ENCODE measurements around the gene SPPL2A. TPM values are rescaled to one million over a fixed set of nuclear protein-coding genes. Genes with fewer than 3 reads are reported as not detected.

SPPL2A gene
- total and polyA plus RNA-seq, 5 donors from 2014 or later = 64.2 to 92.3 (median 69.0) TPM

- H3K9me3 Mint-ChIP-seq = peaks cover 0 to 2% (median 0%) of the 10 kb centered on the region in 7 donors
- Histone ChIP-seq H3K27ac (ENCODE audit: insufficient read depth, low read length, poor library complexity, severe bottlenecking) (no peak overlapping the region), H3K4me1 (ENCODE audit: control insufficient read depth, insufficient read depth, low read length, poor library complexity, severe bottlenecking) (no peaks in the 10 kb centered on the region), H3K36me3 (ENCODE audit: control insufficient read depth, insufficient read depth, low read length) (peaks cover 56% of the 10 kb centered on the region), H3K27me3 (ENCODE audit: control insufficient read depth, insufficient read depth, low read length) (no peaks in the 10 kb centered on the region), H3K4me3 (ENCODE audit: low read depth, low read length) (no peak overlapping the region), H3K9me3 (ENCODE audit: control insufficient read depth in 2 of 2, low read length in 2 of 2) (no peaks in the 10 kb centered on the region)
- H3K27me3 Mint-ChIP-seq = no peaks in the 10 kb centered on the region
- no peaks in the 10 kb centered on the region for H3K4me1 Mint-ChIP-seq
- H3K4me3 Mint-ChIP-seq = no peak overlapping the region
- no peak for DNase-seq
- H3K27ac Mint-ChIP-seq = no peak overlapping the region
- H3K36me3 Mint-ChIP-seq = peaks cover 11% of the 10 kb centered on the region
- ATAC-seq (ENCODE audit: low read depth in 2 of 2) = no peak
These were observed 24.6 kb downstream of the SPPL2A start for GRCh38 chr15:50740955-50741354.

GRCh38 chr15:50736823-50737222 is 28.7 kb downstream of the SPPL2A start:
- Mint-ChIP-seq H3K27ac (no peak overlapping the region), H3K36me3 (peaks cover 31% of the 10 kb centered on the region)
- peaks cover 66% of the 10 kb centered on the region for H3K36me3 ChIP-seq (ENCODE audit: control insufficient read depth, insufficient read depth, low read length)

GRCh38 chr15:50735156-50735555 is 30.4 kb downstream of the SPPL2A start:
- Histone ChIP-seq H3K9me3 (ENCODE audit: control insufficient read depth in 2 of 2, low read length in 2 of 2) (no peaks in the 10 kb centered on the region), H3K36me3 (ENCODE audit: control insufficient read depth, insufficient read depth, low read length) (peaks cover 72% of the 10 kb centered on the region), H3K4me3 (ENCODE audit: low read depth, low read length) (no peak overlapping the region), H3K27ac (ENCODE audit: insufficient read depth, low read length, poor library complexity, severe bottlenecking) (no peak overlapping the region), H3K27me3 (ENCODE audit: control insufficient read depth, insufficient read depth, low read length) (no peaks in the 10 kb centered on the region), H3K4me1 (ENCODE audit: control insufficient read depth, insufficient read depth, low read length, poor library complexity, severe bottlenecking) (no peaks in the 10 kb centered on the region)
- ATAC-seq (ENCODE audit: low read depth in 2 of 2) (no peak), DNase-seq (no peak)
- Mint-ChIP-seq H3K4me3 (no peak overlapping the region), H3K27me3 (no peaks in the 10 kb centered on the region), H3K27ac (no peak overlapping the region), H3K9me3 (peaks cover 0 to 3% (median 0%) of the 10 kb centered on the region in 7 donors), H3K4me1 (peaks cover 0 to 5% (median under 1%) of the 10 kb centered on the region in 4 donors), H3K36me3 (peaks cover 32% of the 10 kb centered on the region)

More at GRCh38 chr15:50736823-50737222, 28.7 kb downstream of the SPPL2A start:
- DNase-seq (no peak), ATAC-seq (ENCODE audit: low read depth in 2 of 2) (no peak)
- H3K4me1 Mint-ChIP-seq = peaks cover 0 to 5% (median under 1%) of the 10 kb centered on the region in 4 donors
- H3K27me3 Mint-ChIP-seq = no peaks in the 10 kb centered on the region
- no peaks in the 10 kb centered on the region for H3K27me3 ChIP-seq (ENCODE audit: control insufficient read depth, insufficient read depth, low read length)
- no peak overlapping the region for H3K4me3 ChIP-seq (ENCODE audit: low read depth, low read length)
- no peaks in the 10 kb centered on the region for H3K9me3 ChIP-seq (ENCODE audit: control insufficient read depth in 2 of 2, low read length in 2 of 2)
- H3K4me3 Mint-ChIP-seq = no peak overlapping the region
- no peak overlapping the region for H3K27ac ChIP-seq (ENCODE audit: insufficient read depth, low read length, poor library complexity, severe bottlenecking)
- no peaks in the 10 kb centered on the region for H3K4me1 ChIP-seq (ENCODE audit: control insufficient read depth, insufficient read depth, low read length, poor library complexity, severe bottlenecking)
- H3K9me3 Mint-ChIP-seq = peaks cover 0 to 3% (median 0%) of the 10 kb centered on the region in 7 donors

- peaks cover 26% of the 10 kb centered on the region for H3K36me3 Mint-ChIP-seq
- no peaks in the 10 kb centered on the region for H3K27me3 Mint-ChIP-seq
These were observed 39.2 kb downstream of the SPPL2A start for GRCh38 chr15:50726315-50726714.

GRCh38 chr15:50718700-50719125 is 46.8 kb downstream of the SPPL2A start:
- H3K36me3 ChIP-seq (ENCODE audit: control insufficient read depth, insufficient read depth, low read length) = peaks cover 43% of the 10 kb centered on the region
- Mint-ChIP-seq H3K27ac (peak overlapping the region in 1 of 3 donors; percentile 20), H3K9me3 (no peaks in the 10 kb centered on the region), H3K27me3 (no peaks in the 10 kb centered on the region), H3K4me3 (no peak overlapping the region), H3K4me1 (peaks cover 0 to 3% (median 0%) of the 10 kb centered on the region in 4 donors), H3K36me3 (peaks cover 26% of the 10 kb centered on the region)
- no peak overlapping the region for H3K27ac ChIP-seq (ENCODE audit: insufficient read depth, low read length, poor library complexity, severe bottlenecking)
- no peaks in the 10 kb centered on the region for H3K4me1 ChIP-seq (ENCODE audit: control insufficient read depth, insufficient read depth, low read length, poor library complexity, severe bottlenecking)
- H3K9me3 ChIP-seq (ENCODE audit: control insufficient read depth in 2 of 2, low read length in 2 of 2) = no peaks in the 10 kb centered on the region
- ATAC-seq (ENCODE audit: low read depth in 2 of 2) (no peak), DNase-seq (no peak)
- H3K4me3 ChIP-seq (ENCODE audit: low read depth, low read length) = no peak overlapping the region
- H3K27me3 ChIP-seq (ENCODE audit: control insufficient read depth, insufficient read depth, low read length) = no peaks in the 10 kb centered on the region

More at GRCh38 chr15:50726315-50726714, 39.2 kb downstream of the SPPL2A start:
- Histone ChIP-seq H3K36me3 (ENCODE audit: control insufficient read depth, insufficient read depth, low read length) (peaks cover 58% of the 10 kb centered on the region), H3K4me3 (ENCODE audit: low read depth, low read length) (no peak overlapping the region), H3K9me3 (ENCODE audit: control insufficient read depth in 2 of 2, low read length in 2 of 2) (no peaks in the 10 kb centered on the region), H3K4me1 (ENCODE audit: control insufficient read depth, insufficient read depth, low read length, poor library complexity, severe bottlenecking) (no peaks in the 10 kb centered on the region), H3K27ac (ENCODE audit: insufficient read depth, low read length, poor library complexity, severe bottlenecking) (no peak overlapping the region), H3K27me3 (ENCODE audit: control insufficient read depth, insufficient read depth, low read length) (no peaks in the 10 kb centered on the region)
- no peak for ATAC-seq (ENCODE audit: low read depth in 2 of 2)
- H3K4me1 Mint-ChIP-seq = no peaks in the 10 kb centered on the region
- no peak for DNase-seq
- no peak overlapping the region for H3K4me3 Mint-ChIP-seq
- H3K9me3 Mint-ChIP-seq = no peaks in the 10 kb centered on the region
- H3K27ac Mint-ChIP-seq = no peak overlapping the region

- no peaks in the 10 kb centered on the region for H3K4me1 ChIP-seq (ENCODE audit: control insufficient read depth, insufficient read depth, low read length, poor library complexity, severe bottlenecking)
- peaks cover 17% of the 10 kb centered on the region for H3K36me3 ChIP-seq (ENCODE audit: control insufficient read depth, insufficient read depth, low read length)
- H3K4me3 Mint-ChIP-seq = no peak overlapping the region
These were observed 53.5 kb downstream of the SPPL2A start for GRCh38 chr15:50712018-50712417.

GRCh38 chr15:50710585-50710984 is 54.9 kb downstream of the SPPL2A start:
- ATAC-seq (ENCODE audit: low read depth in 2 of 2) (no peak), DNase-seq (no peak)
- Mint-ChIP-seq H3K4me3 (peak overlapping the region in 1 of 4 donors; percentile 18), H3K27me3 (no peaks in the 10 kb centered on the region), H3K27ac (peak overlapping the region in 1 of 3 donors; percentile 30), H3K36me3 (peaks cover 8% of the 10 kb centered on the region), H3K9me3 (no peaks in the 10 kb centered on the region), H3K4me1 (peaks cover 0 to 5% (median 0%) of the 10 kb centered on the region in 4 donors)
- Histone ChIP-seq H3K4me1 (ENCODE audit: control insufficient read depth, insufficient read depth, low read length, poor library complexity, severe bottlenecking) (no peaks in the 10 kb centered on the region), H3K4me3 (ENCODE audit: low read depth, low read length) (no peak overlapping the region), H3K36me3 (ENCODE audit: control insufficient read depth, insufficient read depth, low read length) (peaks cover 25% of the 10 kb centered on the region), H3K27me3 (ENCODE audit: control insufficient read depth, insufficient read depth, low read length) (no peaks in the 10 kb centered on the region), H3K9me3 (ENCODE audit: control insufficient read depth in 2 of 2, low read length in 2 of 2) (no peaks in the 10 kb centered on the region), H3K27ac (ENCODE audit: insufficient read depth, low read length, poor library complexity, severe bottlenecking) (no peak overlapping the region)

More at GRCh38 chr15:50712018-50712417, 53.5 kb downstream of the SPPL2A start:
- Mint-ChIP-seq H3K9me3 (no peaks in the 10 kb centered on the region), H3K27ac (peak overlapping the region in 1 of 3 donors; percentile 7), H3K27me3 (no peaks in the 10 kb centered on the region), H3K36me3 (peaks cover 11% of the 10 kb centered on the region), H3K4me1 (peaks cover 0 to 5% (median 0%) of the 10 kb centered on the region in 4 donors)
- H3K9me3 ChIP-seq (ENCODE audit: control insufficient read depth in 2 of 2, low read length in 2 of 2) = no peaks in the 10 kb centered on the region
- no peak for DNase-seq
- no peak overlapping the region for H3K4me3 ChIP-seq (ENCODE audit: low read depth, low read length)
- H3K27me3 ChIP-seq (ENCODE audit: control insufficient read depth, insufficient read depth, low read length) = no peaks in the 10 kb centered on the region
- H3K27ac ChIP-seq (ENCODE audit: insufficient read depth, low read length, poor library complexity, severe bottlenecking) = no peak overlapping the region
- ATAC-seq (ENCODE audit: low read depth in 2 of 2) = no peak

- H3K4me1 Mint-ChIP-seq = peaks cover 0 to 3% (median 0%) of the 10 kb centered on the region in 4 donors
- no peaks in the 10 kb centered on the region for H3K4me1 ChIP-seq (ENCODE audit: control insufficient read depth, insufficient read depth, low read length, poor library complexity, severe bottlenecking)
- H3K27ac ChIP-seq (ENCODE audit: insufficient read depth, low read length, poor library complexity, severe bottlenecking) = no peak overlapping the region
- peaks cover 12% of the 10 kb centered on the region for H3K36me3 Mint-ChIP-seq
- no peaks in the 10 kb centered on the region for H3K27me3 Mint-ChIP-seq
- no peaks in the 10 kb centered on the region for H3K9me3 ChIP-seq (ENCODE audit: control insufficient read depth in 2 of 2, low read length in 2 of 2)
- H3K27ac Mint-ChIP-seq = no peak overlapping the region
- H3K4me3 ChIP-seq (ENCODE audit: low read depth, low read length) = no peak overlapping the region
- no peak for ATAC-seq (ENCODE audit: low read depth in 2 of 2)
- no peaks in the 10 kb centered on the region for H3K27me3 ChIP-seq (ENCODE audit: control insufficient read depth, insufficient read depth, low read length)
- peaks cover 22% of the 10 kb centered on the region for H3K36me3 ChIP-seq (ENCODE audit: control insufficient read depth, insufficient read depth, low read length)
- DNase-seq = no peak
- no peak overlapping the region for H3K4me3 Mint-ChIP-seq
- no peaks in the 10 kb centered on the region for H3K9me3 Mint-ChIP-seq
These were observed 57.6 kb downstream of the SPPL2A start for GRCh38 chr15:50707878-50708427.

All from CD4-positive, CD25-positive, alpha-beta regulatory T cell (primary cell).